KBM-7 (cell line): Measurements from ENCODE around the gene DDAH1.

ENCODE experiments used
- DNase-seq: peaks from one replicate; pipeline ENCODE4 v3.0.0-alpha.2; 2015
- in situ Hi-C: fragments of 300-500 bp; cut with MboI; formaldehyde crosslinking; loops from 2 replicates; pipeline ENCODE4 v1.14.3; 2020; ENCODE audit warnings: low sequenced_read_pairs, low pct_unique_long_range_greater_than_20kb, mixed read lengths

Gene DDAH1

GRCh38 chr1:85295654-85296053, 169.3 kb downstream of the DDAH1 start:
- DNase-seq = no peak
- in situ Hi-C loops = no loop called here

GRCh38 chr1:85295006-85295431, 169.9 kb downstream of the DDAH1 start:
- DNase-seq = no peak
- in situ Hi-C loops = no loop called here

GRCh38 chr1:85290826-85291225, 174.1 kb downstream of the DDAH1 start:
- DNase-seq = no peak
- in situ Hi-C loops = no loop called here

- in situ Hi-C loops = no loop called here
- no peak for DNase-seq
Observed at GRCh38 chr1:85289848-85290335, 175.1 kb downstream of the DDAH1 start.

GRCh38 chr1:85289207-85289847, 175.6 kb downstream of the DDAH1 start:
- in situ Hi-C loops = no loop called here
- DNase-seq = peak; percentile 47

GRCh38 chr1:85284202-85284601, 180.8 kb downstream of the DDAH1 start:
- no peak for DNase-seq
- in situ Hi-C loops = no loop called here

- no peak for DNase-seq
- in situ Hi-C loops = no loop called here
Observed at GRCh38 chr1:85283475-85284199, 181.3 kb downstream of the DDAH1 start.

- DNase-seq = peak; percentile 14
- in situ Hi-C loops = no loop called here
Observed at GRCh38 chr1:85282424-85282823, 182.5 kb downstream of the DDAH1 start.

- in situ Hi-C loops = no loop called here
- DNase-seq = no peak
Observed at GRCh38 chr1:85280636-85281035, 184.3 kb downstream of the DDAH1 start.

- in situ Hi-C loops = no loop called here
- no peak for DNase-seq
Observed at GRCh38 chr1:85279458-85280080, 185.4 kb downstream of the DDAH1 start.

GRCh38 chr1:85278853-85279314, 186.1 kb downstream of the DDAH1 start:
- in situ Hi-C loops = no loop called here
- DNase-seq = peak; percentile 63

- in situ Hi-C loops = no loop called here
- DNase-seq = no peak
Observed at GRCh38 chr1:85277802-85278201, 187.2 kb downstream of the DDAH1 start.

GRCh38 chr1:85276978-85277639, 187.8 kb downstream of the DDAH1 start:
- in situ Hi-C loops = no loop called here

GRCh38 chr1:85276215-85276977, 188.6 kb downstream of the DDAH1 start, which contains the start of gene BCL10:
Gene BCL10 (minus strand): TSS chr1:85276632. CDS start chr1:85276352, 280 bp downstream.
- in situ Hi-C loops = no loop called here
- DNase-seq = peak; percentile 99

More at GRCh38 chr1:85276978-85277639, 187.8 kb downstream of the DDAH1 start:
- DNase-seq = no peak

GRCh38 chr1:85275701-85276214, 189.2 kb downstream of the DDAH1 start:
- in situ Hi-C loops = no loop called here
- no peak for DNase-seq

- DNase-seq = peak; percentile 40
- in situ Hi-C loops = no loop called here
Observed at GRCh38 chr1:85274969-85275453, 189.9 kb downstream of the DDAH1 start.

- in situ Hi-C loops = no loop called here
- DNase-seq = no peak
Observed at GRCh38 chr1:85273397-85273796, 191.6 kb downstream of the DDAH1 start.

- DNase-seq = no peak
- in situ Hi-C loops = no loop called here
Observed at GRCh38 chr1:85268801-85269585, 196.0 kb downstream of the DDAH1 start.
